ENCODE data around the gene KDELR3.

KDELR3 gene

GRCh38 chr22:38448945-38449745 is 18.8 kb upstream of the KDELR3 start:
- Mint-ChIP-seq H3K9me3 (no peaks in the 10 kb centered on the region), H3K27me3 (peaks cover 30% of the 10 kb centered on the region), H3K27ac (no peak overlapping the region), H3K4me3 (no peak overlapping the region), H3K36me3 (ENCODE audit: low read depth) (no peaks in the 10 kb centered on the region), H3K4me1 (ENCODE audit: low read depth) (no peaks in the 10 kb centered on the region)

GRCh38 chr22:38449776-38450175 is 18.1 kb upstream of the KDELR3 start:
- H3K27me3 Mint-ChIP-seq = peaks cover 35% of the 10 kb centered on the region

GRCh38 chr22:38450234-38450797 is 17.6 kb upstream of the KDELR3 start:
- Mint-ChIP-seq H3K36me3 (ENCODE audit: low read depth) (no peaks in the 10 kb centered on the region), H3K9me3 (no peaks in the 10 kb centered on the region), H3K27me3 (peaks cover 35% of the 10 kb centered on the region), H3K4me3 (no peak overlapping the region), H3K27ac (no peak overlapping the region), H3K4me1 (ENCODE audit: low read depth) (peaks cover 5% of the 10 kb centered on the region)

More at GRCh38 chr22:38449776-38450175, 18.1 kb upstream of the KDELR3 start:
- H3K4me1 Mint-ChIP-seq (ENCODE audit: low read depth) = peaks cover 5% of the 10 kb centered on the region
- H3K27ac Mint-ChIP-seq = no peak overlapping the region
- H3K36me3 Mint-ChIP-seq (ENCODE audit: low read depth) = no peaks in the 10 kb centered on the region
- no peaks in the 10 kb centered on the region for H3K9me3 Mint-ChIP-seq
- H3K4me3 Mint-ChIP-seq = no peak overlapping the region

GRCh38 chr22:38451404-38451803 is 16.5 kb upstream of the KDELR3 start:
- H3K27me3 Mint-ChIP-seq = peaks cover 37% of the 10 kb centered on the region
- peaks cover 7% of the 10 kb centered on the region for H3K4me1 Mint-ChIP-seq (ENCODE audit: low read depth)
- no peaks in the 10 kb centered on the region for H3K9me3 Mint-ChIP-seq
- H3K36me3 Mint-ChIP-seq (ENCODE audit: low read depth) = no peaks in the 10 kb centered on the region
- no peak overlapping the region for H3K27ac Mint-ChIP-seq
- no peak overlapping the region for H3K4me3 Mint-ChIP-seq

- no peak overlapping the region for H3K4me3 Mint-ChIP-seq
- H3K27ac Mint-ChIP-seq = no peak overlapping the region
- H3K27me3 Mint-ChIP-seq = peaks cover 42% of the 10 kb centered on the region
- H3K4me1 Mint-ChIP-seq (ENCODE audit: low read depth) = peaks cover 10% of the 10 kb centered on the region
- H3K9me3 Mint-ChIP-seq = no peaks in the 10 kb centered on the region
- no peaks in the 10 kb centered on the region for H3K36me3 Mint-ChIP-seq (ENCODE audit: low read depth)
Observed at GRCh38 chr22:38451864-38452263, 16.0 kb upstream of the KDELR3 start.

GRCh38 chr22:38452373-38453065 is 15.4 kb upstream of the KDELR3 start:
- Mint-ChIP-seq H3K4me1 (ENCODE audit: low read depth) (peaks cover 10% of the 10 kb centered on the region), H3K27me3 (peaks cover 49% of the 10 kb centered on the region), H3K4me3 (no peak overlapping the region), H3K36me3 (ENCODE audit: low read depth) (no peaks in the 10 kb centered on the region), H3K9me3 (no peaks in the 10 kb centered on the region), H3K27ac (no peak overlapping the region)

- Mint-ChIP-seq H3K27ac (no peak overlapping the region), H3K4me3 (no peak overlapping the region), H3K4me1 (ENCODE audit: low read depth) (peaks cover 10% of the 10 kb centered on the region), H3K9me3 (no peaks in the 10 kb centered on the region), H3K36me3 (ENCODE audit: low read depth) (no peaks in the 10 kb centered on the region), H3K27me3 (peaks cover 55% of the 10 kb centered on the region)
Observed at GRCh38 chr22:38453066-38453672, 14.7 kb upstream of the KDELR3 start.

- H3K4me3 Mint-ChIP-seq = no peak overlapping the region
Observed at GRCh38 chr22:38453996-38454352, 13.9 kb upstream of the KDELR3 start.

GRCh38 chr22:38454353-38455075 is 13.4 kb upstream of the KDELR3 start:
- H3K27ac Mint-ChIP-seq = no peak overlapping the region
- no peaks in the 10 kb centered on the region for H3K9me3 Mint-ChIP-seq
- peaks cover 68% of the 10 kb centered on the region for H3K27me3 Mint-ChIP-seq
- H3K4me1 Mint-ChIP-seq (ENCODE audit: low read depth) = peaks cover 10% of the 10 kb centered on the region
- no peaks in the 10 kb centered on the region for H3K36me3 Mint-ChIP-seq (ENCODE audit: low read depth)
- peak overlapping the region; percentile 73 for H3K4me3 Mint-ChIP-seq

More at GRCh38 chr22:38453996-38454352, 13.9 kb upstream of the KDELR3 start:
- no peak overlapping the region for H3K27ac Mint-ChIP-seq
- H3K4me1 Mint-ChIP-seq (ENCODE audit: low read depth) = peaks cover 10% of the 10 kb centered on the region
- H3K9me3 Mint-ChIP-seq = no peaks in the 10 kb centered on the region
- H3K27me3 Mint-ChIP-seq = peaks cover 63% of the 10 kb centered on the region
- no peaks in the 10 kb centered on the region for H3K36me3 Mint-ChIP-seq (ENCODE audit: low read depth)

GRCh38 chr22:38455076-38455529 is 12.8 kb upstream of the KDELR3 start, which contains the start of gene KCNJ4:
KCNJ4 (minus strand) TSS chr22:38455199; CDS start chr22:38428132, 27,067 bp downstream.
- H3K27me3 Mint-ChIP-seq = peaks cover 68% of the 10 kb centered on the region
- H3K4me3 Mint-ChIP-seq = peak within 1 kb of the TSS; percentile 73
- peaks cover 10% of the 10 kb centered on the region for H3K4me1 Mint-ChIP-seq (ENCODE audit: low read depth)
- H3K27ac Mint-ChIP-seq = no peak within 1 kb of the TSS
- H3K36me3 Mint-ChIP-seq (ENCODE audit: low read depth) = no peaks in the 10 kb centered on the region
- H3K9me3 Mint-ChIP-seq = no peaks in the 10 kb centered on the region

- peaks cover 68% of the 10 kb centered on the region for H3K27me3 Mint-ChIP-seq
- H3K36me3 Mint-ChIP-seq (ENCODE audit: low read depth) = no peaks in the 10 kb centered on the region
- no peak overlapping the region for H3K4me3 Mint-ChIP-seq
- no peak overlapping the region for H3K27ac Mint-ChIP-seq
- peaks cover 10% of the 10 kb centered on the region for H3K4me1 Mint-ChIP-seq (ENCODE audit: low read depth)
- no peaks in the 10 kb centered on the region for H3K9me3 Mint-ChIP-seq
Observed at GRCh38 chr22:38455530-38456271, 12.2 kb upstream of the KDELR3 start.

GRCh38 chr22:38456272-38456835 is 11.5 kb upstream of the KDELR3 start:
- Mint-ChIP-seq H3K36me3 (ENCODE audit: low read depth) (no peaks in the 10 kb centered on the region), H3K4me3 (peak overlapping the region; percentile 68), H3K27me3 (peaks cover 63% of the 10 kb centered on the region), H3K9me3 (no peaks in the 10 kb centered on the region), H3K4me1 (ENCODE audit: low read depth) (peaks cover 10% of the 10 kb centered on the region), H3K27ac (no peak overlapping the region)

GRCh38 chr22:38456841-38457699 is 10.8 kb upstream of the KDELR3 start:
- H3K27ac Mint-ChIP-seq = no peak overlapping the region
- no peaks in the 10 kb centered on the region for H3K36me3 Mint-ChIP-seq (ENCODE audit: low read depth)
- H3K4me3 Mint-ChIP-seq = peak overlapping the region; percentile 68
- H3K9me3 Mint-ChIP-seq = no peaks in the 10 kb centered on the region
- H3K27me3 Mint-ChIP-seq = peaks cover 70% of the 10 kb centered on the region
- peaks cover 16% of the 10 kb centered on the region for H3K4me1 Mint-ChIP-seq (ENCODE audit: low read depth)
